ENCODE results near the gene ACSL5. TPM values are rescaled to one million over a fixed set of nuclear protein-coding genes. Genes with fewer than 3 reads are reported as not detected.

Gene ACSL5
- total and polyA plus RNA-seq, 4 donors = 3.7 to 7.1 (median 5.3) TPM

DNA sequence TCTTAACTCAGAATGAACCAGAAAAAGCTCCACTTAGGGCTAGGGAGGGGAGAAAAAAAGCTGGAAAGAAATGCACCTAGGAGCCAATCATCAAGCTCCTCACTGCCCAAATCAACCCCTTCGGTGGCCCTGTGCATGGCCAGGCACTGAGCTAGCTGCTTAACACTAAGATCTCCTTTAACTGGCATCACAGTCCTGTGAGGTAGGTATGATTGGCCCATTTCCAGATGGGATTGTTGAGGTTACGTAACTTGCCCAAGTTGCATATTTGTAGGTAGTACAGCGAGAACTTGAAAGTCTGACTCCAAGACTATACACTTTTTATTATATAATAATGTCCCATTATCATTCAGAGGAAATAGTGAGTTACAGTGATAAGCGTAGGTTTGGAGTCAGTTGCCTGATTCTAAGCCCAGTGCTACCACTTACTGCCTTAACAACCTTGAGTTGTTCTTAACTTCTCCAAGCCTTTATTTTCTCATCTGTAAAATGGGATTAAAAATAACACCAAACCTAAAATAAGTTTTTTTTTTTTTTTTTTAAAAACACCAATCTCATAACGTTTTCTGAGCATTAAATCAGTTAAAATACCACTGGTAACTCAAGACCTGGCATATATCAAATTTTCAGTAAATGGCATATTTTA, 37.2 kb upstream of the ACSL5 start:
- Histone ChIP-seq H3K27me3 (ENCODE audit: control insufficient read depth, insufficient read depth, low read length) (no peaks in the 10 kb centered on the region), H3K36me3 (ENCODE audit: control insufficient read depth, insufficient read depth, low read length) (no peaks in the 10 kb centered on the region), H3K4me1 (ENCODE audit: control insufficient read depth, insufficient read depth, low read length) (no peaks in the 10 kb centered on the region), H3K9me3 (ENCODE audit: control insufficient read depth, insufficient read depth, low read length) (no peaks in the 10 kb centered on the region), H3K27ac (ENCODE audit: low read depth, low read length) (no peak overlapping the region), H3K4me3 (ENCODE audit: low read depth, low read length) (no peak overlapping the region)
- DNase-seq (ENCODE audit: low read depth in 4 of 6, low spot score in 6 of 6) = no peak
- WGBS (ENCODE audit: insufficient coverage) = no CpG with 5 or more reads among the region's 5 CpGs

DNA sequence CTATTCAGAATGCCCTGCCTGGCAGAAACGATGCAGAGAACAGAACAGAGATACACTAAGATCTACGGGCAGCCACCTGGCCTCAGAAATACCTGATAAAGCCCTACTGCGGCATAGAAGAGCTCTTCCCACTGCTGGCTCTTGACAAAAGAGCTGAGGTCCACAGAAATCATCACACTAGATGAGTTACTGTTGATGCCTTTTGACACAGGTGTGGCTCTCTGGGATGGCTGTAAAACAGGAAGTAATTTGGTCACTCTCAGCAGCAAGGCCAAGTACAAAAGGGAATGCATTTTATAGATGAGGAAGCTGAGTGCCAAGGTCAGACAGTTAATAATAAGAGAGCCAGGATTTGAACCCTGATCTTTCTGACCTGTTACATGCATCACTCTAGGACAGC, 35.0 kb upstream of the ACSL5 start:
- Histone ChIP-seq H3K4me3 (ENCODE audit: low read depth, low read length) (no peak overlapping the region), H3K36me3 (ENCODE audit: control insufficient read depth, insufficient read depth, low read length) (no peaks in the 10 kb centered on the region), H3K4me1 (ENCODE audit: control insufficient read depth, insufficient read depth, low read length) (no peaks in the 10 kb centered on the region), H3K27ac (ENCODE audit: low read depth, low read length) (no peak overlapping the region), H3K27me3 (ENCODE audit: control insufficient read depth, insufficient read depth, low read length) (no peaks in the 10 kb centered on the region), H3K9me3 (ENCODE audit: control insufficient read depth, insufficient read depth, low read length) (no peaks in the 10 kb centered on the region)
- WGBS (ENCODE audit: insufficient coverage) = 81% methylated on average over 3 of the region's 3 CpGs
- DNase-seq (ENCODE audit: low read depth in 4 of 6, low spot score in 6 of 6) = no peak

DNA sequence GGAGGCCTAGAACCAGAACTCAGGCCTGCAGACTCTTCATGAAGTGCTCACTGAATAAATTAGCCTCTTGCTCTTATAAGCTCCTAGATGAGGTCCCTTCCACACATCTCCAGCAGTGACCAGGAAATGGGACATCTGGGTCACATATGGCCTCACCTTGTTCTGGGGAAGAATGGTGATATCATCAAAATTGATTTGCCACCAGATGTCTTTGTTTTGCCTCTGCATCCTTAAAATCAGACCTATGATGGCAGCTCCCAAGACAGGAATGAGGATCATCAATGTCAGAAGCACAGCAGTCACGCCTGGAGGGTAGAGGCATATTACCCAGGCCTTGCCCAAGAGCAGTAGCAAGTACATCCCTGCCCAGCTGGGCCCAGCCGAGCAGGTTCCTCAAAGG, 33.3 kb upstream of the ACSL5 start:
- Histone ChIP-seq H3K36me3 (ENCODE audit: control insufficient read depth, insufficient read depth, low read length) (no peaks in the 10 kb centered on the region), H3K4me3 (ENCODE audit: low read depth, low read length) (no peak overlapping the region), H3K9me3 (ENCODE audit: control insufficient read depth, insufficient read depth, low read length) (no peaks in the 10 kb centered on the region), H3K27me3 (ENCODE audit: control insufficient read depth, insufficient read depth, low read length) (no peaks in the 10 kb centered on the region), H3K4me1 (ENCODE audit: control insufficient read depth, insufficient read depth, low read length) (no peaks in the 10 kb centered on the region), H3K27ac (ENCODE audit: low read depth, low read length) (no peak overlapping the region)
- WGBS (ENCODE audit: insufficient coverage) = 100% methylated on average over 2 of the region's 2 CpGs
- no peak for DNase-seq (ENCODE audit: low read depth in 4 of 6, low spot score in 6 of 6)

GRCh38 chr10:112343056-112343806, 30.7 kb upstream of the ACSL5 start:
- Histone ChIP-seq H3K36me3 (ENCODE audit: control insufficient read depth, insufficient read depth, low read length) (no peaks in the 10 kb centered on the region), H3K27ac (ENCODE audit: low read depth, low read length) (no peak overlapping the region), H3K4me3 (ENCODE audit: low read depth, low read length) (no peak overlapping the region), H3K27me3 (ENCODE audit: control insufficient read depth, insufficient read depth, low read length) (no peaks in the 10 kb centered on the region), H3K9me3 (ENCODE audit: control insufficient read depth, insufficient read depth, low read length) (no peaks in the 10 kb centered on the region), H3K4me1 (ENCODE audit: control insufficient read depth, insufficient read depth, low read length) (no peaks in the 10 kb centered on the region)
- WGBS (ENCODE audit: insufficient coverage) = 77% methylated on average over 4 of the region's 5 CpGs
- DNase-seq (ENCODE audit: low read depth in 4 of 6, low spot score in 6 of 6) = no peak

DNA sequence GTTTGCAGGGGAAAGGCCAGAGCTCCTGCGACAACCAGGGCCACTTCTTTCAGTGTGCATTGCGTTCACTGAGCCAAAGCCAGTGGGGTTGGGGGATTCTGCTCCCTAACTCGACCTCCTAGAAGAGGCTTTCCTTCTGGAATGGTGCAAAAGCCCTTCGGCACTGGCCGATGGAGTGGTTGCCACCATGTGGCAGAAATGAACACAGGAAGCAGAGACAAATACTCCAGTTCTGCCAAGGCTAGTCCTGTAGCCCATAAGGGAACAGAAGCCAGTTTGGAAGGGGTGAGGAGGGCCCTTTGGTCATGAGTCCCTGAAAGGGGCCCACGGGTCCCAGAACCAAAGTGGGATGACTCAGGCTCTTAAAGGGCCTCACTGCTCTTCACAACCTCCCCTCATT, 29.7 kb upstream of the ACSL5 start:
- no peak overlapping the region for H3K27ac ChIP-seq (ENCODE audit: low read depth, low read length)
- DNase-seq (ENCODE audit: low read depth in 4 of 6, low spot score in 6 of 6) = no peak
- no peaks in the 10 kb centered on the region for H3K9me3 ChIP-seq (ENCODE audit: control insufficient read depth, insufficient read depth, low read length)
- 88% methylated on average over 5 of the region's 6 CpGs for WGBS (ENCODE audit: insufficient coverage)
- H3K27me3 ChIP-seq (ENCODE audit: control insufficient read depth, insufficient read depth, low read length) = no peaks in the 10 kb centered on the region
- no peak overlapping the region for H3K4me3 ChIP-seq (ENCODE audit: low read depth, low read length)
- H3K36me3 ChIP-seq (ENCODE audit: control insufficient read depth, insufficient read depth, low read length) = no peaks in the 10 kb centered on the region
- H3K4me1 ChIP-seq (ENCODE audit: control insufficient read depth, insufficient read depth, low read length) = no peaks in the 10 kb centered on the region

DNA sequence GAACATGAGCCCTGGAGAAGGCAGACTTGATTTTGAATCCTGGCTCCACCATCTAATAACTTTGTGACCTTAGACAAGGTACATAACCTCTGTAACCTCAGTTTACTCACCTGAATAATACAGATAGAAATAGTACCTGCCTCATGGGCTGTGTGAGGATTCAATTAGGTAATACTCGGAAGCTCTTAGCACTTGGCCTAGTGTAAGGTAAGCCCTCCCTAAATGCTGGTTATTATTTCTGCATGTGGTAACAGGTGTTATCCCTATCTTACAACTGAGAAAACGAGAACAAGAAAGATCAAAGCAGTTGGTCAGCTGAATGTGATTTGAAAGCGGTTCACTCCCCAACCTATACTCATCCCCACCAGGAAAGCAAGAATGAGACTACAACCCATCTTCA, 28.7 kb upstream of the ACSL5 start:
- no peaks in the 10 kb centered on the region for H3K27me3 ChIP-seq (ENCODE audit: control insufficient read depth, insufficient read depth, low read length)
- H3K27ac ChIP-seq (ENCODE audit: low read depth, low read length) = no peak overlapping the region
- H3K4me1 ChIP-seq (ENCODE audit: control insufficient read depth, insufficient read depth, low read length) = no peaks in the 10 kb centered on the region
- no peaks in the 10 kb centered on the region for H3K36me3 ChIP-seq (ENCODE audit: control insufficient read depth, insufficient read depth, low read length)
- DNase-seq (ENCODE audit: low read depth in 4 of 6, low spot score in 6 of 6) = no peak
- no peaks in the 10 kb centered on the region for H3K9me3 ChIP-seq (ENCODE audit: control insufficient read depth, insufficient read depth, low read length)
- no peak overlapping the region for H3K4me3 ChIP-seq (ENCODE audit: low read depth, low read length)
- WGBS (ENCODE audit: insufficient coverage) = 0% methylated on average over 1 of the region's 3 CpGs

DNA sequence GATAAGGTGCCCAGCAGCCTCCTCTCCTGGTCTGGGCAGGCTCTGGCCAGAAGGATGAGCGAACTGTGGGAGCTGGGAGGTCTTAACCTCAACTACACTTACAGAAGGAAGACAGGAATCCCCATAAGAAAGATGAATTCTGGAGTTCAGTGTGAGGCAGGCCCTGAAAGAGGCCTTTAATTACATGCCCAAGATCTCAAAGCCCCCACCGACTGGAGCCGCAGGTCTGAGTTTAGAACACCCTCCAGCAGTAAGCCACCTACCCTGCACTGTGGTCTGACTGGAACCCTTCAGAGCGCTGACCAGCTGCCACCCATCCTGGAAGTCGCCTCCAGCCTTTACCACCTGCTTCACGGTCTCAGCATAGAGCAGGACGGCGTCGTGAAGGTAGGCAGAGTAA, 28.2 kb upstream of the ACSL5 start:
- H3K9me3 ChIP-seq (ENCODE audit: control insufficient read depth, insufficient read depth, low read length) = no peaks in the 10 kb centered on the region
- no peak overlapping the region for H3K4me3 ChIP-seq (ENCODE audit: low read depth, low read length)
- H3K4me1 ChIP-seq (ENCODE audit: control insufficient read depth, insufficient read depth, low read length) = no peaks in the 10 kb centered on the region
- no peaks in the 10 kb centered on the region for H3K36me3 ChIP-seq (ENCODE audit: control insufficient read depth, insufficient read depth, low read length)
- 95% methylated on average over 8 of the region's 9 CpGs for WGBS (ENCODE audit: insufficient coverage)
- no peak overlapping the region for H3K27ac ChIP-seq (ENCODE audit: low read depth, low read length)
- no peaks in the 10 kb centered on the region for H3K27me3 ChIP-seq (ENCODE audit: control insufficient read depth, insufficient read depth, low read length)
- no peak for DNase-seq (ENCODE audit: low read depth in 4 of 6, low spot score in 6 of 6)

GRCh38 chr10:112346774-112347173, 27.1 kb upstream of the ACSL5 start:
- Histone ChIP-seq H3K4me3 (ENCODE audit: low read depth, low read length) (no peak overlapping the region), H3K27me3 (ENCODE audit: control insufficient read depth, insufficient read depth, low read length) (no peaks in the 10 kb centered on the region), H3K27ac (ENCODE audit: low read depth, low read length) (no peak overlapping the region), H3K4me1 (ENCODE audit: control insufficient read depth, insufficient read depth, low read length) (no peaks in the 10 kb centered on the region), H3K9me3 (ENCODE audit: control insufficient read depth, insufficient read depth, low read length) (no peaks in the 10 kb centered on the region), H3K36me3 (ENCODE audit: control insufficient read depth, insufficient read depth, low read length) (no peaks in the 10 kb centered on the region)
- WGBS (ENCODE audit: insufficient coverage) = 92% methylated on average over 2 of the region's 5 CpGs
- DNase-seq (ENCODE audit: low read depth in 4 of 6, low spot score in 6 of 6) = no peak

DNA sequence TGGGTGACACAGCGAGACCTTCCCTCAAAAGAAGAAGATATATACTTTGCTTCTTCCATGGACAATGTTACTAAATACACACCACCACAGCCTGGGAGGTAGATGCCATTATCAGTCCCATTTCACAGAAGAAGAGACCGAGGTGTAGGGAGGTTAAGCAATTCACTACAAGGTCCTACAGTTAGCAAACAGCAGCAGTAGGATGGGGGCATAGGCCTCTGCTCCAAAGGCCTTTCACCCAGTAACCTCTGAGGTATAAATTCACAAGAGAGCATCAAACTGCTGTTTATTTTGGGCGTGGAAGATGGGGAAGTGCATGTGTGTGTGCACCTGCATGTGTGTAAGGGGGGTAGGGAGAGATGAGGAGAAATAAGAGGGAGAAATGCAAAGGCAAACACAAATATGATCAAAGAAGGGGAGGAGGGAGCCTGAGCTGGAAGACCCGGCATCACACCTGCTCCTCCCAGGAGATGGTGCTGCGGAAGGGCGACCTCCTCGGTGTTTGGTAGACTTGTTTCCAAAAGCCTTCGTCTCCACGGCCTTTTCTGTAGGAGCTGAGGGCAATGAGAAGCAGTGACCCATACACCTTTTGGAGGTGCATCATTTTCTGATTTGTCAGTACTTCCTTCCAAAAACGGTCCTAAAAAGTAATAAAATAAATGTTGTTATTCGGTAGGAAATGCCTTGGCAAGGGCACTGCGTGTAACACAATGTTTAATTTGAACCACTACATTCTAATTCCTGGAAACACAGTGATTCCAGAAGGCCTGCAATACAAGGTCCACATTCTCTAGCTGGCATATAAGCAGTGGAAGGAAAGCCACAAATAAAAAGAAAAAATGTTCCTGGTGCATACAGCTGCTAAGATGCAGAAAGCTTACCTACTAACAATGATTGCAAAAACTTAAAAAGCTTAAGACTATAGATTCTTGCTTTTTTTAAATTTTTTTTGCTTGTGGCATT, 25.9 kb upstream of the ACSL5 start:
- H3K27ac ChIP-seq (ENCODE audit: low read depth, low read length) = no peak overlapping the region
- no peak overlapping the region for H3K4me3 ChIP-seq (ENCODE audit: low read depth, low read length)
- DNase-seq (ENCODE audit: low read depth in 4 of 6, low spot score in 6 of 6) = no peak
- H3K9me3 ChIP-seq (ENCODE audit: control insufficient read depth, insufficient read depth, low read length) = no peaks in the 10 kb centered on the region
- WGBS (ENCODE audit: insufficient coverage) = 82% methylated on average over 2 of the region's 12 CpGs
- H3K27me3 ChIP-seq (ENCODE audit: control insufficient read depth, insufficient read depth, low read length) = no peaks in the 10 kb centered on the region
- H3K4me1 ChIP-seq (ENCODE audit: control insufficient read depth, insufficient read depth, low read length) = no peaks in the 10 kb centered on the region
- H3K36me3 ChIP-seq (ENCODE audit: control insufficient read depth, insufficient read depth, low read length) = no peaks in the 10 kb centered on the region

All from spinal cord (tissue), 10 donors.